PC-9 (cell line): ENCODE measurements around the gene NSL1. TPM values are rescaled to one million over a fixed set of nuclear protein-coding genes. Genes with fewer than 3 reads are reported as not detected.

ENCODE experiments used
- BruUV-seq: library from RNA; stranded (reverse); fragments of 400-500 nt; replicated peaks from 2 replicates; lab custom pipeline; 2021; lab: Mats Ljungman, UMichigan
- CTCF ChIA-PET: fragments of 300-600 bp; sonication (Branson Sonifier 250); formaldehyde crosslinking; loops from one replicate; lab custom pipeline; 2022; ENCODE audit warnings: antibody characterized with exemption; lab: Charles Lee
- POLR2A ChIA-PET: fragments of 300-600 bp; sonication (Branson Sonifier 250); formaldehyde crosslinking; loops from one replicate; lab custom pipeline; 2022; ENCODE audit warnings: antibody characterized with exemption; ENCODE audit not compliant: unreplicated experiment; lab: Charles Lee
- DNase-seq, 2 experiments: peaks; one replicate each; pipeline versions ENCODE4 v3.0.0 to v3.0.0-alpha.2; 2015 to 2022; ENCODE audit warnings: mixed read lengths in 1 of 2
- H2AFZ ChIP-seq: fragments of 200-600 bp; sonication (generic); 2 replicates; pipeline ENCODE4 v1.8.1; 2017; ENCODE audit warnings: antibody characterized with exemption
- H3F3A ChIP-seq: fragments of 200-600 bp; sonication (generic); 2 replicates; pipeline ENCODE4 v1.8.1; 2017; ENCODE audit warnings: antibody characterized with exemption, mild to moderate bottlenecking, low read depth; ENCODE audit not compliant: insufficient read depth
- H3K27ac ChIP-seq: fragments of 200-600 bp; sonication (generic); 2 replicates; pipeline ENCODE4 v1.6.1; 2016; ENCODE audit warnings: mixed run types
- H3K27me3 ChIP-seq: fragments of 200-600 bp; sonication (generic); 2 replicates; pipeline ENCODE4 v1.6.1; 2016; ENCODE audit warnings: low read depth, mixed run types; ENCODE audit not compliant: insufficient read depth
- H3K36me3 ChIP-seq: fragments of 200-600 bp; sonication (generic); 2 replicates; pipeline ENCODE4 v1.6.1; 2016; ENCODE audit warnings: low read depth, mixed run types
- H3K4me1 ChIP-seq: fragments of 200-600 bp; sonication (generic); replicated peaks from 2 replicates; pipeline ENCODE4 v1.6.1; 2016; ENCODE audit warnings: mixed run types; ENCODE audit not compliant: insufficient read depth
- H3K4me2 ChIP-seq: fragments of 200-600 bp; sonication (generic); 2 replicates; pipeline ENCODE4 v1.6.1; 2017; ENCODE audit warnings: mixed run types
- H3K4me3 ChIP-seq: fragments of 200-600 bp; sonication (generic); 2 replicates; pipeline ENCODE4 v1.6.1; 2016; ENCODE audit warnings: mixed run types
- H3K79me2 ChIP-seq: fragments of 200-600 bp; sonication (generic); 2 replicates; pipeline ENCODE4 v1.6.1; 2017; ENCODE audit warnings: low read depth, mixed run types
- H3K9me2 ChIP-seq: fragments of 200-600 bp; sonication (generic); 2 replicates; pipeline ENCODE4 v1.8.1; 2017; ENCODE audit warnings: mild to moderate bottlenecking; ENCODE audit not compliant: insufficient read depth
- H3K9me3 ChIP-seq: fragments of 200-600 bp; sonication (generic); 2 replicates; pipeline ENCODE4 v1.8.1; 2016; ENCODE audit warnings: low read depth; ENCODE audit not compliant: insufficient read depth
- H4K20me1 ChIP-seq: fragments of 200-600 bp; sonication (generic); 2 replicates; pipeline ENCODE4 v1.8.1; 2017; ENCODE audit not compliant: insufficient read depth
- CTCF ChIP-seq: fragments of 200-600 bp; sonication (generic); conservative IDR thresholded peaks from 2 replicates; pipeline ENCODE4 v1.6.1; 2017; ENCODE audit warnings: mixed run types, antibody characterized with exemption, mild to moderate bottlenecking, moderate library complexity
- EZH2 ChIP-seq: fragments of 200-600 bp; sonication (generic); IDR thresholded peaks from 2 replicates; pipeline ENCODE4 v1.8.0; 2017; ENCODE audit warnings: antibody characterized with exemption, low read depth
- intact Hi-C: fragments of 100-400 bp; cut with micrococcal nuclease; formaldehyde crosslinking; loops from one replicate; pipeline ENCODE4 v1.10.0; 2022; ENCODE audit not compliant: unreplicated experiment
- total RNA-seq: library from RNA; stranded (reverse); gene quantifications from 2 replicates; pipeline ENCODE4 v1.2.3, GENCODE V29; 2021

The NSL1 gene
- total RNA-seq, 1 experiment from 2014 or later, result 32.4 TPM

- Histone ChIP-seq H3K9me3 (no peaks in the 10 kb centered on the region), H3K4me1 (no peaks in the 10 kb centered on the region), H4K20me1 (no peaks in the 10 kb centered on the region), H3K4me2 (no peak overlapping the region), H3F3A (no peaks in the 10 kb centered on the region), H3K36me3 (no peaks in the 10 kb centered on the region), H3K9me2 (no peaks in the 10 kb centered on the region), H3K4me3 (no peak overlapping the region), H3K79me2 (no peaks in the 10 kb centered on the region), H3K27me3 (no peaks in the 10 kb centered on the region), H3K27ac (no peak overlapping the region), H2AFZ (no peak overlapping the region)
- BruUV-seq, result no TSS peak
- DNase-seq, result no peak
- TF ChIP-seq EZH2 (no peak), CTCF (no peak)
- ChIA-PET CTCF (no interaction called here), POLR2A (no interaction called here)
- intact Hi-C loops, result no loop called here
These were observed 81.0 kb downstream of the NSL1 start for GRCh38 chr1:212710566-212710965.

- no peaks in the 10 kb centered on the region for H3K36me3 ChIP-seq
- H4K20me1 ChIP-seq, result no peaks in the 10 kb centered on the region
- H3K9me2 ChIP-seq, result no peaks in the 10 kb centered on the region
- H3K27ac ChIP-seq, result no peak overlapping the region
- H2AFZ ChIP-seq, result no peak overlapping the region
- ChIA-PET CTCF (no interaction called here), POLR2A (no interaction called here)
- H3K79me2 ChIP-seq, result no peaks in the 10 kb centered on the region
- no peaks in the 10 kb centered on the region for H3K4me1 ChIP-seq
- no peaks in the 10 kb centered on the region for H3K27me3 ChIP-seq
- no peaks in the 10 kb centered on the region for H3K9me3 ChIP-seq
- DNase-seq, result no peak
- no TSS peak for BruUV-seq
- H3F3A ChIP-seq, result peaks cover 14% of the 10 kb centered on the region; the same call in 1 of the 2 replicates
- H3K4me2 ChIP-seq, result no peak overlapping the region
- TF ChIP-seq EZH2 (no peak), CTCF (no peak)
- intact Hi-C loops, result no loop called here
- no peak overlapping the region for H3K4me3 ChIP-seq
These were observed 87.5 kb downstream of the NSL1 start for GRCh38 chr1:212703991-212704564.

GRCh38 chr1:212702672-212703071 is 88.9 kb downstream of the NSL1 start:
- H3K27me3 ChIP-seq, result peaks cover 14% of the 10 kb centered on the region

More at GRCh38 chr1:212702672-212703071, 88.9 kb downstream of the NSL1 start:
- Histone ChIP-seq H3K9me3 (no peaks in the 10 kb centered on the region), H3K4me3 (no peak overlapping the region), H3K4me1 (0 out of 2 replicates have a peak, but pooled peaks cover 6% of the 10 kb centered on the region), H3K9me2 (no peaks in the 10 kb centered on the region), H3K79me2 (no peaks in the 10 kb centered on the region), H2AFZ (no peak overlapping the region), H3K4me2 (no peak overlapping the region), H3K27ac (no peak overlapping the region), H3K36me3 (no peaks in the 10 kb centered on the region), H3F3A (peaks cover 14% of the 10 kb centered on the region; the same call in 1 of the 2 replicates), H4K20me1 (no peaks in the 10 kb centered on the region)
- ChIA-PET CTCF (no interaction called here), POLR2A (no interaction called here)
- intact Hi-C loops, result no loop called here
- DNase-seq, result no peak
- TF ChIP-seq EZH2 (no peak), CTCF (no peak)
- BruUV-seq, result no TSS peak
